ENCODE measurements around the gene UNC13C.

DNA sequence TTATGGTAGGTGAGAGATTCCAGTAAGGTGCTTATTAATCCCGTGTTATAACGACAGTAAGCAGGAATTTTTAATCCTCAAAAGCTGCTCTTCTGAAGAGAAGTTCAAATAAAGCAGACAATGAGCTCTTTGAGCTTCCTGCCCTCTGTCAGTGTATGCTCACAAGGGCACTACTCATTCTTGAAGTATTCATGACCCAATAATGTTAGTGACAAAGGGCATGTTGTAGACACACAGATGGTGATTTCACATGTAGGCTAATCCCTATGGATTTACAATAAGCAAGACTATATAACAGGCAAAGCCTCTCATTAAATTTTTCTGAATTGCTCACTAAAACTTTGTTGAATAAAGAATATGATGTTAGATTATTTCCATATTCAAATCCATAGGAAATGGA is 639.9 kb downstream of the UNC13C start:
- TF ChIP-seq RAD21 (conservative IDR thresholded peaks at IDR 0.05), result no peak
- TF ChIP-seq, protein P1, sequence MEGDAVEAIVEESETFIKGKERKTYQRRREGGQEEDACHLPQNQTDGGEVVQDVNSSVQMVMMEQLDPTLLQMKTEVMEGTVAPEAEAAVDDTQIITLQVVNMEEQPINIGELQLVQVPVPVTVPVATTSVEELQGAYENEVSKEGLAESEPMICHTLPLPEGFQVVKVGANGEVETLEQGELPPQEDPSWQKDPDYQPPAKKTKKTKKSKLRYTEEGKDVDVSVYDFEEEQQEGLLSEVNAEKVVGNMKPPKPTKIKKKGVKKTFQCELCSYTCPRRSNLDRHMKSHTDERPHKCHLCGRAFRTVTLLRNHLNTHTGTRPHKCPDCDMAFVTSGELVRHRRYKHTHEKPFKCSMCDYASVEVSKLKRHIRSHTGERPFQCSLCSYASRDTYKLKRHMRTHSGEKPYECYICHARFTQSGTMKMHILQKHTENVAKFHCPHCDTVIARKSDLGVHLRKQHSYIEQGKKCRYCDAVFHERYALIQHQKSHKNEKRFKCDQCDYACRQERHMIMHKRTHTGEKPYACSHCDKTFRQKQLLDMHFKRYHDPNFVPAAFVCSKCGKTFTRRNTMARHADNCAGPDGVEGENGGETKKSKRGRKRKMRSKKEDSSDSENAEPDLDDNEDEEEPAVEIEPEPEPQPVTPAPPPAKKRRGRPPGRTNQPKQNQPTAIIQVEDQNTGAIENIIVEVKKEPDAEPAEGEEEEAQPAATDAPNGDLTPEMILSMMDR (IDR thresholded peaks at IDR 0.05; ENCODE audit: poor library complexity, severe bottlenecking), result no peak
- no peak for TF ChIP-seq TAF1 (IDR thresholded peaks at IDR 0.05; ENCODE audit: low read depth)
- TF ChIP-seq REST (IDR thresholded peaks at IDR 0.05; ENCODE audit: borderline replicate concordance), result no peak
- TF ChIP-seq POLR2AphosphoS5 (IDR thresholded peaks at IDR 0.05), result no peak
- TF ChIP-seq EP300 (conservative IDR thresholded peaks at IDR 0.05; ENCODE audit: poor library complexity, severe bottlenecking), result no peak
- no peak for TF ChIP-seq SMC3 (conservative IDR thresholded peaks at IDR 0.05; ENCODE audit: poor library complexity)
- no peak for TF ChIP-seq EZH2 (IDR thresholded peaks at IDR 0.05; ENCODE audit: borderline replicate concordance, insufficient read depth, low read length, poor library complexity, severe bottlenecking)
- no peak for TF ChIP-seq MXI1 (conservative IDR thresholded peaks at IDR 0.05; ENCODE audit: poor library complexity, severe bottlenecking)

All from neural cell (in vitro differentiated cells).